Cardiac muscle cell (in vitro differentiated cells and primary cell): ENCODE results near the gene C2. TPM values are rescaled to one million over a fixed set of nuclear protein-coding genes. Genes with fewer than 3 reads are reported as not detected.
"Not testable (repeated sequence)": the region's sequence is repeated elsewhere in the genome, so short reads cannot be mapped to it uniquely, and the experiment has no call there.

ENCODE experiments used
- DNase-seq, 2 donors: peaks; one replicate each; pipeline versions ENCODE4 v3.0.0 to v3.0.0-alpha.2; 2010 to 2017; ENCODE audit warnings: low read depth in 1 of 2, low spot score in 1 of 2
- H3K27ac ChIP-seq: fragments of 200-600 bp; sonication (generic); 2 replicates; pipeline ENCODE4 v1.5.1; 2016
- H3K27me3 ChIP-seq: fragments of 200-600 bp; sonication (generic); 2 replicates; pipeline ENCODE4 v1.6.0; 2016; ENCODE audit warnings: control low read depth
- H3K36me3 ChIP-seq: fragments of 200-600 bp; sonication (generic); 2 replicates; pipeline ENCODE4 v1.5.1; 2016; ENCODE audit warnings: control low read depth
- H3K4me1 ChIP-seq: fragments of 200-600 bp; sonication (generic); 2 replicates; pipeline ENCODE4 v1.8.1; 2017; ENCODE audit warnings: low read depth, mild to moderate bottlenecking, mixed run types
- H3K4me3 ChIP-seq: fragments of 200-600 bp; sonication (generic); 2 replicates; pipeline ENCODE4 v1.5.1; 2016; ENCODE audit warnings: mild to moderate bottlenecking
- H3K9me3 ChIP-seq: fragments of 200-600 bp; sonication (generic); 2 replicates; pipeline ENCODE4 v1.5.1; 2017; ENCODE audit warnings: low read depth, mild to moderate bottlenecking, control low read depth
- polyA plus RNA-seq: library from polyadenylated mRNA; unstranded; fragments of >200 nt; fragmentation: Nextera tagmentation; extraction: Ambion mirVana; gene quantifications from 2 replicates; pipeline ENCODE4 v1.2.1, GENCODE V29; 2016
- total RNA-seq: library from RNA; depleted of rRNA; stranded (reverse); fragments of >200 nt; gene quantifications from 2 replicates; pipeline ENCODE4 v1.2.3, GENCODE V29; 2016
- TF ChIP-seq, protein P1 (sequence below): IDR thresholded peaks from 2 replicates; pipeline ENCODE4 v1.5.1; 2012; ENCODE audit warnings: low read depth, mild to moderate bottlenecking, low read length

Gene C2
- total and polyA plus RNA-seq, 2 experiments from 2014 or later = 0.48 to 1.9 TPM

DNA sequence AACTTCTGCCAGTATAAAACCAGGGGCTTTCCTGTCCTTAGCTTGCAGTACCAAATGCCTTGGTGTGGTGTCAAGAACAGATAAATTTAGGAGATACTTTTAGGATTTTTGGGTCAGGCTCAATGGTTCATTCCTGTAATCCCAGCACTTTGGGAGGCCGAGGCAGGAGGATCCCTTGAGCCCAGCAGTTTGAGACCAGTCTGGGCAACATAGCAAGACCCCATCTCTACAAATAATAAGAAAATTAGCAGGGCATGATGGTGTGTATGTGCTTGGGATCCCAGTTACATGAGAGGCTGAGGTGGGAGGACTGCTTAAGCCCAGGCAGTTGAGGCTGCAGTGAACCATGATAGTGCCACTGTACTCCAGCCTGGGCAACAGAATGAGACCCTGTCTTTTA lies 22.5 kb upstream of the C2 start:
- Histone ChIP-seq H3K4me1 (peaks cover 2% of the 10 kb centered on the region), H3K36me3 (no peaks in the 10 kb centered on the region), H3K27ac (no peak overlapping the region), H3K9me3 (no peaks in the 10 kb centered on the region), H3K27me3 (no peaks in the 10 kb centered on the region), H3K4me3 (no peak overlapping the region)
- TF ChIP-seq, protein P1, sequence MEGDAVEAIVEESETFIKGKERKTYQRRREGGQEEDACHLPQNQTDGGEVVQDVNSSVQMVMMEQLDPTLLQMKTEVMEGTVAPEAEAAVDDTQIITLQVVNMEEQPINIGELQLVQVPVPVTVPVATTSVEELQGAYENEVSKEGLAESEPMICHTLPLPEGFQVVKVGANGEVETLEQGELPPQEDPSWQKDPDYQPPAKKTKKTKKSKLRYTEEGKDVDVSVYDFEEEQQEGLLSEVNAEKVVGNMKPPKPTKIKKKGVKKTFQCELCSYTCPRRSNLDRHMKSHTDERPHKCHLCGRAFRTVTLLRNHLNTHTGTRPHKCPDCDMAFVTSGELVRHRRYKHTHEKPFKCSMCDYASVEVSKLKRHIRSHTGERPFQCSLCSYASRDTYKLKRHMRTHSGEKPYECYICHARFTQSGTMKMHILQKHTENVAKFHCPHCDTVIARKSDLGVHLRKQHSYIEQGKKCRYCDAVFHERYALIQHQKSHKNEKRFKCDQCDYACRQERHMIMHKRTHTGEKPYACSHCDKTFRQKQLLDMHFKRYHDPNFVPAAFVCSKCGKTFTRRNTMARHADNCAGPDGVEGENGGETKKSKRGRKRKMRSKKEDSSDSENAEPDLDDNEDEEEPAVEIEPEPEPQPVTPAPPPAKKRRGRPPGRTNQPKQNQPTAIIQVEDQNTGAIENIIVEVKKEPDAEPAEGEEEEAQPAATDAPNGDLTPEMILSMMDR = no peak
- DNase-seq = no peak

DNA sequence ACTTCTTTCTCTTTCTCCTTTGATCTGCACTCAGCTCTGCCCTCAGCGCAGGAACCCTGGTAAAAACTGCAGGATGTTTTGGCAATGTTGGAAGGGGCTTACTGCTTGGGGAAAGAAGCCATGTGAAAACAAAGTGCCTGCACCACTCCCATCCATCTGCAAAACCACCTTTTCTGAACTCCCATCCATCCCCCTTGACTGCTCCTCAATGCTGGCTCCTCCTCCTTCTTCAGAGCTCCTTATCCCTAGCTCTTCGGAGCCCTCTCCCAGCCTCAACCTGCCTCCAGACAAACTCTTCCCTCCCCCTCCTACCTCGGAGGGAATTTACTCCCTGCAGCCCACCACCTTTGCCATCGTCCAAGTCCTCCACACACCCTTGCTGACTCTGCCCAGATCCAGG lies 21.4 kb upstream of the C2 start:
- peaks cover 2% of the 10 kb centered on the region for H3K4me1 ChIP-seq
- no peaks in the 10 kb centered on the region for H3K27me3 ChIP-seq
- H3K27ac ChIP-seq = no peak overlapping the region
- no peak overlapping the region for H3K4me3 ChIP-seq
- TF ChIP-seq, protein P1 = no peak
- H3K36me3 ChIP-seq = no peaks in the 10 kb centered on the region
- no peaks in the 10 kb centered on the region for H3K9me3 ChIP-seq
- DNase-seq = no peak

DNA sequence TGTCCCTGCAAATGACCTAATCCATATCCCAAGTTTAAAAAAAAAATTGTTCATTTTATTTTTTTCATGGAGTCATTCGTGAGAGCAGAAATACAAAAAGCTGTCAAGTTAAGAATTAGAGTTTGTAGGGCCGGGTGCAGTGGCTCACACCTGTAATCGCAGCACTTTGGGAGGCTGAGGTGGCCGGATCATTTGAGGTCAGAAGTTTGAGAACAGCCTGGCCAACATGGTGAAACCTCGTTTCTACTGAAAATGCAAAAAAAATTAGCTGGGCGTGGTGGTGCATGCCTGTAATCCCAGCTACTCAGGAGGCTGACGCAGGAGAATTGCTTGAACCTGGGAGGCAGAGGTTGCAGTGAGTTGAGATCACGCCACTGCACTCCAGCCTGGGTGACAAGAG lies 20.8 kb upstream of the C2 start:
- not testable (repeated sequence) for H3K9me3 ChIP-seq, H3K27ac ChIP-seq, H3K4me1 ChIP-seq, H3K27me3 ChIP-seq, H3K36me3 ChIP-seq, DNase-seq, H3K4me3 ChIP-seq

DNA sequence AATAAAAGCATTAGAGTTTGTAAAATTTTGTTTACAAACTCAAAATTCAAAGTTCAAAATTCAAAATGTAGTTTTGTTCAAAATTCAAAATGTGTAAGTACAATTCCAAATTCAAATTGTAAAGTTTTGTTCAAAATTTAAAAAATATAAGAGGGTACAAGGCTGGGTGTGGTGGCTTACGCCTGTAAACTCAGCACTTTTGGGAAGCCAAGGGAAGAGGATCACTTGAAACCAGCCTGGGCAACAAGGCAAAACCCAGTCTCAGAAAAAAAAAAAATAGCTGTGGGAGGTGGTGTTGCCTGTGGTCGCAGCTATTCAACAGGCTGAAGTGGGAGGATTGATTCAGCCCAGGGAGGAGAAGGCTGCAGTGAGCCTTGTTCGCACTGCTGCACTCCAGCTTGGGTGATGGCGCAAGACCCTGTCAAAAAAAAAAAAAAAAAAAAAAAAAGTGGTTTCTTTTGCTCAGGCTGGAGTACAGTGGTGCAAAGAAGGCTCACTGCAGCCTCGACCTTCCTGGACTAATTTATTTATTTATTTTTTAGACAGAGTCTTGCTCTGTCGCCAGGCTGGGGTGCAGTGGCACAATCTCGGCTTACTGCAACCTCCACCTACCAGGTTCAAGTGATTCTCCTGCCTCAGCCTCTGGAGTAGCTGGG lies 20.2 kb upstream of the C2 start:
- TF ChIP-seq, protein P1 = no peak
- Histone ChIP-seq H3K36me3 (no peaks in the 10 kb centered on the region), H3K4me3 (no peak overlapping the region), H3K27me3 (no peaks in the 10 kb centered on the region), H3K4me1 (no peaks in the 10 kb centered on the region), H3K27ac (no peak overlapping the region), H3K9me3 (no peaks in the 10 kb centered on the region)
- peak in 1 of 2 donors; percentile 97 for DNase-seq

DNA sequence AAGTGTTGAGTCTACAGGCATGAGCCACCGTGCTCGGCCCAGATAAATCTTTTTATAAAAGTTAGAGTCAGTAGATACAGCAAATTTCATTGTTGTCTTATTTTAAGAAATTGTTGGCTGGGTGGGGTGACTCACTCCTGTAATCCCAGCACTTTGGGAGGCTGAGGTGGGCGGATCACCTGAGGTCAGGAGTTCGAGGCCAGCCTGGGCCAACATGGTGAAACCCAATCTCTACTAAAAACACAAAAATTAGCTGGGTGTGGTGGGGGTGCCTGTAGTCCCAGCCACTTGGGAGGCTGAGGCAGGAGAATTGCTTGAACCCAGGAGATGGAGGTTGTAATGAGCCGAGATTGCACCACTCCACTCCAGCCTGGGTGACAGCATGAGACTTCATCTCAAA lies 19.3 kb upstream of the C2 start:
- not testable (repeated sequence) for H3K27ac ChIP-seq, H3K27me3 ChIP-seq, H3K4me3 ChIP-seq, H3K9me3 ChIP-seq, H3K36me3 ChIP-seq, DNase-seq, H3K4me1 ChIP-seq

DNA sequence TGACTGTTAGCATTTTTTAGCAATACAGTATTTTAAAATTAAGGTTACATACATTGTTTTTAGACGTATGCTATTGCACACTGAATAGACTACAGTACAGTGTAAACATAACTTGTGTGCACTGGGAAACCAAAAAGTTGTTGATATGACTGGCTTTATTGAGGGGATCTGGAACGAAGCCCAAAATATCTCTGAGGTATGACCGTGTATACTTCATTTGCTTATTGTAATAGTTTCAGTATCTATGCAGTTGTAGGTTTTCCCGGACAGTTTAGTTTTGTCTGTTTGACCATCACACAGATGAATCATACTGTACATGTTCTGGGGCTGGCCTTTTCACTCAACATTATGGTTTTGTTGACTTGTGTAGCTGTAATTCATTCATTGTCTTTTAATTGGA lies 18.7 kb upstream of the C2 start:
- no peaks in the 10 kb centered on the region for H3K4me1 ChIP-seq
- H3K4me3 ChIP-seq = no peak overlapping the region
- DNase-seq = peak in 1 of 2 donors; percentile 59
- H3K27ac ChIP-seq = no peak overlapping the region
- H3K27me3 ChIP-seq = no peaks in the 10 kb centered on the region
- H3K9me3 ChIP-seq = no peaks in the 10 kb centered on the region
- no peaks in the 10 kb centered on the region for H3K36me3 ChIP-seq
- TF ChIP-seq, protein P1 = no peak

DNA sequence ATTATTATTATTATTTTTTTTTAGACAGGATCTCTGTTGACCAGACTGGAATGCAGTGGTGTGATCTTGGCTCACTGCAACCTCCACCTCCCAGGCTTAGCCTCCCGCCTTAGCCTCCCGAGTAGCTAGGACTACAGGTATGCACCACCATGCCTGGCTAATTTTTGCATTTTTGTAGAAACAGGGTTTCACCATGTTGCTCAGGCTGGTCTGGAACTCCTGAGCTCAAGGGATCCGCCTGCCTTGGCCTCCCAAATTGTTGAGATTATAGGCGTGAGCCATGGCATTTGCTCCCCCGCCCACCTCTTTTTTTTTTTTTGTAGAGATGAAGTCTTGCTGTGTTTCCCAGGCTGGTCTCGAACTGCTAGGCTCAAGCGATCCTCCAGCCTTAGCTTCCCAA lies 18.2 kb upstream of the C2 start:
- not testable (repeated sequence) for H3K4me1 ChIP-seq

More for the DNA sequence above, 18.2 kb upstream of the C2 start:
- not testable (repeated sequence) for H3K36me3 ChIP-seq, DNase-seq, H3K27ac ChIP-seq, H3K27me3 ChIP-seq, H3K4me3 ChIP-seq, H3K9me3 ChIP-seq
